Measurements from ENCODE around the gene MX1. TPM values are rescaled to one million over a fixed set of nuclear protein-coding genes. Genes with fewer than 3 reads are reported as not detected.
A peak's percentile ranks its signal among the peaks of the same experiment; 100 is the strongest.

MX1 gene
- 6.6 TPM for polyA plus RNA-seq (2013, experiment 1 of 2)
- polyA plus RNA-seq (2013, experiment 2 of 2), result 6.5 TPM

GRCh38 chr21:41425954-41426675, at the start of gene MX1:
Gene MX1 (plus strand): TSS chr21:41426239. CDS start chr21:41432071, 5,832 bp downstream.
- Histone ChIP-seq H3K4ac (ENCODE audit: low read depth in 1 of 2, low read length in 2 of 2) (no peak within 1 kb of the TSS), H2AK5ac (ENCODE audit: low read length, severe bottlenecking) (no peak within 1 kb of the TSS), H3K36me3 (ENCODE audit: control insufficient read depth in 1 of 2, insufficient read depth in 2 of 2, low read depth in 1 of 2, low read length in 2 of 2) (peaks cover 0 to 31% of the 10 kb centered on the region in 2 experiments), H3K4me1 (ENCODE audit: control insufficient read depth, insufficient read depth, low read depth, low read length) (peaks cover 11% of the 10 kb centered on the region), H2BK120ac (ENCODE audit: low read depth, low read length) (peak within 1 kb of the TSS; percentile 45), H3K18ac (ENCODE audit: low read depth in 1 of 2, low read length in 2 of 2) (peak within 1 kb of the TSS; percentile 28 to 37), H4K91ac (ENCODE audit: low read length) (peak within 1 kb of the TSS; percentile 52), H3K9ac (ENCODE audit: low read length) (peak within 1 kb of the TSS; percentile 92), H3K79me1 (replicated peaks; ENCODE audit: low read length, poor library complexity, severe bottlenecking) (no peaks in the 10 kb centered on the region), H3K27me3 (ENCODE audit: control insufficient read depth in 1 of 2, insufficient read depth in 1 of 2, low read length in 2 of 2) (peaks cover 0 to 3% of the 10 kb centered on the region in 2 experiments), H2AFZ (ENCODE audit: low read depth, low read length) (peak within 1 kb of the TSS; percentile 64), H2BK12ac (ENCODE audit: low read length in 2 of 2) (no peak within 1 kb of the TSS), H3K4me3 (ENCODE audit: insufficient read depth in 1 of 2, low read depth in 1 of 2, low read length in 2 of 2) (peak within 1 kb of the TSS; percentile 51 to 77), H4K8ac (ENCODE audit: low read length) (peak within 1 kb of the TSS; percentile 4), H2BK15ac (ENCODE audit: low read depth, poor library complexity, severe bottlenecking) (no peak within 1 kb of the TSS), H2BK5ac (ENCODE audit: low read depth, low read length, poor library complexity, severe bottlenecking) (no peak within 1 kb of the TSS), H3K14ac (ENCODE audit: low read length in 2 of 2) (peak within 1 kb of the TSS in 1 of 2 experiments; percentile 47), H3K27ac (ENCODE audit: low read length, poor library complexity, severe bottlenecking) (no peak within 1 kb of the TSS), H3K23ac (ENCODE audit: low read length in 2 of 2) (no peak within 1 kb of the TSS), H3K4me2 (ENCODE audit: low read length, poor library complexity, severe bottlenecking) (peak within 1 kb of the TSS; percentile 74), H3K9me3 (ENCODE audit: control insufficient read depth, low read length) (no peaks in the 10 kb centered on the region)
- WGBS, result 7% methylated on average over 59 of the region's 65 CpGs
- peak; percentile 59 for DNase-seq

- no peak overlapping the region for H2AFZ ChIP-seq (ENCODE audit: low read depth, low read length)
- no peak overlapping the region for H2BK15ac ChIP-seq (ENCODE audit: low read depth, poor library complexity, severe bottlenecking)
- no peak overlapping the region for H3K4me3 ChIP-seq (ENCODE audit: insufficient read depth in 1 of 2, low read depth in 1 of 2, low read length in 2 of 2)
- no peak overlapping the region for H4K91ac ChIP-seq (ENCODE audit: low read length)
- peaks cover 0 to 58% of the 10 kb centered on the region in 2 experiments for H3K36me3 ChIP-seq (ENCODE audit: control insufficient read depth in 1 of 2, insufficient read depth in 2 of 2, low read depth in 1 of 2, low read length in 2 of 2)
- no peak overlapping the region for H3K18ac ChIP-seq (ENCODE audit: low read depth in 1 of 2, low read length in 2 of 2)
- no peak overlapping the region for H3K4me2 ChIP-seq (ENCODE audit: low read length, poor library complexity, severe bottlenecking)
- no peak overlapping the region for H3K4ac ChIP-seq (ENCODE audit: low read depth in 1 of 2, low read length in 2 of 2)
- no peak overlapping the region for H2AK5ac ChIP-seq (ENCODE audit: low read length, severe bottlenecking)
- DNase-seq, result no peak
- H2BK120ac ChIP-seq (ENCODE audit: low read depth, low read length), result no peak overlapping the region
- H2BK5ac ChIP-seq (ENCODE audit: low read depth, low read length, poor library complexity, severe bottlenecking), result no peak overlapping the region
- no peak overlapping the region for H2BK12ac ChIP-seq (ENCODE audit: low read length in 2 of 2)
- H3K27ac ChIP-seq (ENCODE audit: low read length, poor library complexity, severe bottlenecking), result no peak overlapping the region
- no peaks in the 10 kb centered on the region for H3K9me3 ChIP-seq (ENCODE audit: control insufficient read depth, low read length)
- H3K79me1 ChIP-seq (replicated peaks; ENCODE audit: low read length, poor library complexity, severe bottlenecking), result no peaks in the 10 kb centered on the region
- H3K9ac ChIP-seq (ENCODE audit: low read length), result no peak overlapping the region
- no peak overlapping the region for H4K8ac ChIP-seq (ENCODE audit: low read length)
- H3K4me1 ChIP-seq (ENCODE audit: control insufficient read depth, insufficient read depth, low read depth, low read length), result no peaks in the 10 kb centered on the region
- H3K14ac ChIP-seq (ENCODE audit: low read length in 2 of 2), result no peak overlapping the region
- no peak overlapping the region for H3K23ac ChIP-seq (ENCODE audit: low read length in 2 of 2)
- peaks cover 0 to 9% of the 10 kb centered on the region in 2 experiments for H3K27me3 ChIP-seq (ENCODE audit: control insufficient read depth in 1 of 2, insufficient read depth in 1 of 2, low read length in 2 of 2)
- 79% methylated on average over 16 of the region's 16 CpGs for WGBS
Observed at GRCh38 chr21:41377715-41378114, 48.3 kb upstream of the MX1 start.

GRCh38 chr21:41378849-41379248, 47.2 kb upstream of the MX1 start:
- H3K14ac ChIP-seq (ENCODE audit: low read length in 2 of 2), result no peak overlapping the region
- no peak overlapping the region for H2AFZ ChIP-seq (ENCODE audit: low read depth, low read length)
- no peak for DNase-seq
- no peaks in the 10 kb centered on the region for H3K79me1 ChIP-seq (replicated peaks; ENCODE audit: low read length, poor library complexity, severe bottlenecking)
- no peak overlapping the region for H3K4ac ChIP-seq (ENCODE audit: low read depth in 1 of 2, low read length in 2 of 2)
- H2BK12ac ChIP-seq (ENCODE audit: low read length in 2 of 2), result no peak overlapping the region
- H3K4me1 ChIP-seq (ENCODE audit: control insufficient read depth, insufficient read depth, low read depth, low read length), result no peaks in the 10 kb centered on the region
- peaks cover 0 to 69% of the 10 kb centered on the region in 2 experiments for H3K36me3 ChIP-seq (ENCODE audit: control insufficient read depth in 1 of 2, insufficient read depth in 2 of 2, low read depth in 1 of 2, low read length in 2 of 2)
- no peak overlapping the region for H3K9ac ChIP-seq (ENCODE audit: low read length)
- no peak overlapping the region for H4K8ac ChIP-seq (ENCODE audit: low read length)
- H2BK120ac ChIP-seq (ENCODE audit: low read depth, low read length), result no peak overlapping the region
- 78% methylated on average over 8 of the region's 8 CpGs for WGBS
- no peak overlapping the region for H3K4me2 ChIP-seq (ENCODE audit: low read length, poor library complexity, severe bottlenecking)
- no peaks in the 10 kb centered on the region for H3K9me3 ChIP-seq (ENCODE audit: control insufficient read depth, low read length)
- H2BK15ac ChIP-seq (ENCODE audit: low read depth, poor library complexity, severe bottlenecking), result no peak overlapping the region
- H3K27me3 ChIP-seq (ENCODE audit: control insufficient read depth in 1 of 2, insufficient read depth in 1 of 2, low read length in 2 of 2), result peaks cover 0 to 4% of the 10 kb centered on the region in 2 experiments
- H3K27ac ChIP-seq (ENCODE audit: low read length, poor library complexity, severe bottlenecking), result no peak overlapping the region
- H3K4me3 ChIP-seq (ENCODE audit: insufficient read depth in 1 of 2, low read depth in 1 of 2, low read length in 2 of 2), result no peak overlapping the region
- no peak overlapping the region for H4K91ac ChIP-seq (ENCODE audit: low read length)
- no peak overlapping the region for H2AK5ac ChIP-seq (ENCODE audit: low read length, severe bottlenecking)
- no peak overlapping the region for H2BK5ac ChIP-seq (ENCODE audit: low read depth, low read length, poor library complexity, severe bottlenecking)
- no peak overlapping the region for H3K18ac ChIP-seq (ENCODE audit: low read depth in 1 of 2, low read length in 2 of 2)
- H3K23ac ChIP-seq (ENCODE audit: low read length in 2 of 2), result no peak overlapping the region

- H3K79me1 ChIP-seq (replicated peaks; ENCODE audit: low read length, poor library complexity, severe bottlenecking), result no peaks in the 10 kb centered on the region
- H2BK15ac ChIP-seq (ENCODE audit: low read depth, poor library complexity, severe bottlenecking), result no peak overlapping the region
- no peak overlapping the region for H2AFZ ChIP-seq (ENCODE audit: low read depth, low read length)
- H4K91ac ChIP-seq (ENCODE audit: low read length), result no peak overlapping the region
- H3K4me1 ChIP-seq (ENCODE audit: control insufficient read depth, insufficient read depth, low read depth, low read length), result no peaks in the 10 kb centered on the region
- H3K27me3 ChIP-seq (ENCODE audit: control insufficient read depth in 1 of 2, insufficient read depth in 1 of 2, low read length in 2 of 2), result peaks cover 0 to 4% of the 10 kb centered on the region in 2 experiments
- H2BK120ac ChIP-seq (ENCODE audit: low read depth, low read length), result no peak overlapping the region
- no peak overlapping the region for H3K4ac ChIP-seq (ENCODE audit: low read depth in 1 of 2, low read length in 2 of 2)
- no peak overlapping the region for H2BK12ac ChIP-seq (ENCODE audit: low read length in 2 of 2)
- H2AK5ac ChIP-seq (ENCODE audit: low read length, severe bottlenecking), result no peak overlapping the region
- H3K18ac ChIP-seq (ENCODE audit: low read depth in 1 of 2, low read length in 2 of 2), result no peak overlapping the region
- DNase-seq, result no peak
- H3K23ac ChIP-seq (ENCODE audit: low read length in 2 of 2), result no peak overlapping the region
- H3K4me3 ChIP-seq (ENCODE audit: insufficient read depth in 1 of 2, low read depth in 1 of 2, low read length in 2 of 2), result no peak overlapping the region
- no peak overlapping the region for H2BK5ac ChIP-seq (ENCODE audit: low read depth, low read length, poor library complexity, severe bottlenecking)
- H4K8ac ChIP-seq (ENCODE audit: low read length), result no peak overlapping the region
- no peak overlapping the region for H3K27ac ChIP-seq (ENCODE audit: low read length, poor library complexity, severe bottlenecking)
- no peak overlapping the region for H3K4me2 ChIP-seq (ENCODE audit: low read length, poor library complexity, severe bottlenecking)
- H3K14ac ChIP-seq (ENCODE audit: low read length in 2 of 2), result no peak overlapping the region
- WGBS, result 85% methylated on average over 12 of the region's 12 CpGs
- no peaks in the 10 kb centered on the region for H3K9me3 ChIP-seq (ENCODE audit: control insufficient read depth, low read length)
- peaks cover 0 to 78% of the 10 kb centered on the region in 2 experiments for H3K36me3 ChIP-seq (ENCODE audit: control insufficient read depth in 1 of 2, insufficient read depth in 2 of 2, low read depth in 1 of 2, low read length in 2 of 2)
- no peak overlapping the region for H3K9ac ChIP-seq (ENCODE audit: low read length)
Observed at GRCh38 chr21:41379901-41380300, 46.1 kb upstream of the MX1 start.

Data from mesenchymal stem cell (in vitro differentiated cells and primary cell).